CD4-positive, alpha-beta T cell treated with Interleukin-6 at 100 ng/mL for 8 hours (primary cell): Measurements from ENCODE around the gene SDR39U1.
A peak's percentile ranks its signal among the peaks of the same experiment; 100 is the strongest.

Source experiments
- DNase-seq: peaks from one replicate; pipeline ENCODE4 v3.0.0-alpha.2; 2020; ENCODE audit warnings: mixed read lengths, low spot score

SDR39U1 gene

DNA sequence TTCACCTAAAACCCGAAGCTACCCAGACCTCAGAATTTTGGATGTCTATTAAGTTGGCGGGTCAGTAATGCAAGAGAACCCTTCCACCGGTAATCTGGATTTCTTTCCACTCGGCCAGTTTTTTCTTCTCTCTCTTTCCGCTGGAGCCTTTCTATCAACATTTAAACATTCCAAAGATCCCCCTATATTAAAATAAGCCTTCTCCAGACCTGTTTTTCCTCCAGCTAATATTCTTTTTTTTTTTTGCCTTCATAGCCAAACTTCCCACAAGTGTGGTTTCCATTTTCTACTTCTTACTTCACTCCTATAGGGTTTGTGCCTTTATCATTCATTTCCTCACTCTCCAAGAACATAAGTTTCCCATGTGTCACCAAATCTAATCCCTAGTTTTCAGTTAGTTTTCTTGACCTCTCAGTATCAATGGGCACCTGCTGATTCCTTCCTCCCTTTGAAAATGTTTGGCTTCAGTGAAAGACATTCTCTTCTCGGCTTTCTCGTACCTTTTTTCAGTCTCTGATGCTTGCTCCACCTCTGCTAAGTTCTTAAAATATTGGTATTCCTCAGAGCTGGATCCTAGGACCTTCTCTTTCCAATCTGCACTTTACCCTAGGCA is 583 bp upstream of the SDR39U1 start:
- no peak for DNase-seq

DNA sequence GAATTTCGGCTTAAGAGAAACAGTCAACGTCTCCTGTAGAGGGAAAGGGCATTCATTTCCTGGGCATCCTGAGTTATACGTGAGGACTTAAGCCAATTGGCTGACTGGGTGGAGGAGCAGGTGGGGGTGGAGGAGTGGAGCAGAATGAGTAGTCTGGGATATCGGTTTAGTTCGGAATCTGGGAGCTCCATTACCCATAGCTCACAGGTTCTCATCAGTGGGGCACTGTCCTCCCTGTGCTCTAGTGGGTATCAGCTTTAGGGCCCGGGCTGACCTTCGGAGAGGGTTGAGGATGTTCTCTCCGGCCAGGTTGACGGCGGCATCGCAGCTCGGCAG is 704 bp downstream of the SDR39U1 start:
- no peak for DNase-seq

- no peak for DNase-seq
These were observed 1.1 kb downstream of the SDR39U1 start for GRCh38 chr14:24441485-24441884.

- DNase-seq = no peak
These were observed 1.8 kb downstream of the SDR39U1 start for GRCh38 chr14:24440606-24441399.

GRCh38 chr14:24439830-24440605 is 2.6 kb downstream of the SDR39U1 start:
- DNase-seq = no peak

DNA sequence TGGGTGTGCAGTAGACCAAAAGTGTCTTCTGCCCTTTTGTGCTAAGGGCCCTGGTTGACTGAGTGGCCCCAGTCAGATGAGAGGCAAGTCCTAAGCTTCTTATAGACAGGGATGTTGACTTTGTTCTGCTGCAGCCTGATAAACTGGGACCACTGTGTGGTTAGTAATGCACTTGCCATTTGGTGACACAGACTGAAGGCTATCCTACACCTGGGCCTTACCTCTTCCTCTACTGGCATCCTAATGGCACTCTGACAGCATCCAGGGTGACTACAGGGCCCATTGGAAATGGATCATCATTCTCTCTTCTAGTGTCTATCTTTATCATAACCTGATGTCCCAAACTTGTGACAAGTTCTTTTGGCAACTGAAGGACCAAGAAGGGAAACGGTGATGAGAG is 3.3 kb downstream of the SDR39U1 start:
- no peak for DNase-seq

GRCh38 chr14:24438223-24439097 is 4.1 kb downstream of the SDR39U1 start:
- no peak for DNase-seq

DNA sequence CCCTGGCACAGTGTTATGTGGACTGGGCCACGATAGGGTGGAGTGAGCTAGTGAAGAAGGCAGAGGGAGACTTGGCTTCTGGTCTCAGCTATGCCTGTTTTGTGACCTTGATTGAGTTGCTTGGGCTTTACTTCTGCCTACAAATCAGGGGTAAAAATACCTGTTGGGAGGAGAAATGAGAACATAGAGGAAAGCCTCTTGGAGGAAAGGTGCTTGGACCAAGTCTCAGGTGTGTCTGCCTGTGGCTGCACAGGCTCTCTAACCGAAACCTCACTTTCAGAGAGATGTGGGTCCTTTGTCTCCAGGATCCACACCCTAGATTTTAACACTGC is 4.9 kb downstream of the SDR39U1 start:
- DNase-seq = no peak

DNA sequence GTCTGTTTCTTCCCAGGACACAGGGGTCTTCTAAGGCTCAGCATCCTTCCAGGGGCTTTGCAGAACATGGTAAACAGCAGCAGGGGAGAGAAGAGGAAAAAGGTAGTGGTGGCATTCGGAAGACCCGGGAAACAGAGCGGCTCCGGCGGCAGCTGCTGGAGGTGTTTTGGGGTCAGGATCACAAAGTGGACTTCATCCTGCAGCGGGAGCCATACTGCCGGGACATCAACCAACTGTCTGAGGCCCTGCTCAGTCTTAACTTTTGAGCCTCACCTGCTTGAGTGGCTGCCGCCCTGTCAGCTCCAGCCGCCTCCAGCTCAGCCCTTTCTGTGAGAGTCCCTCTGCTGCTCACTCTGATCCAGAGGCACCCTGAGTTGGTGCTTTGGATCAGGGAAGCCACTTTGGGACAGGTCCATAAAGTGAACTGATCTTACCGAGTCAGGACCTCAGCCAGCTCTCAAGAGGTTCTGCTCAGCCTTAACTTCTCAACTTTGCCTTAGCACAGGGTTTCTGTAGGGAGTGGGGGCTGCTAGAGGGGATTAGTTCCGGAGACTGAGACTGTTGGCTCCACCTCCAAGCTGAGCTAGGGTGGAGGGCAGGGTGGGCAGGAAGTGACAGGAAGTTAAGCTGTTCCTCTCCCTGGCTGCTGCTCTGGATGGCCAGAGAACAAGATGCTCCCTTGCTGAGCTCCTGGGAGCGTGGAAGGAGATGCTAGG is 5.4 kb downstream of the SDR39U1 start:
- DNase-seq = no peak

GRCh38 chr14:24436355-24437019 is 6.1 kb downstream of the SDR39U1 start:
- DNase-seq = peak; percentile 56

DNA sequence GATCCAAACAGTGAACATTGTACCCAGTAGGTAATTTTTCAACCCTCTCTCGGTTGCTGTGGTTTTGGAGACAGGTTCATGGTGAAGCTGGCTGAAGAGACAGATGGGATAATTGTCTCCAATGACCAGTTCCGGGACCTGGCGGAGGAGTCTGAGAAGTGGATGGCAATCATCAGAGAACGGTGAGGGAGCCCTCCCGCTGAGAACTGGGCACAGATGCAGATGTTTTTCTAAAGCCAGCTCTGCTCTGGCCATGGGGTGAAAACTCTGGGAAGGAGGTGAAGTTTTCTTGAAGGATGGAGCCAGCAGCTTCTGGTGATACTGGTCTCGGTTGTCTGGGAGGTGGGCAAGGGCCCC is 6.6 kb downstream of the SDR39U1 start:
- DNase-seq = no peak

- no peak for DNase-seq
These were observed 7.3 kb downstream of the SDR39U1 start for GRCh38 chr14:24435192-24435810.

DNA sequence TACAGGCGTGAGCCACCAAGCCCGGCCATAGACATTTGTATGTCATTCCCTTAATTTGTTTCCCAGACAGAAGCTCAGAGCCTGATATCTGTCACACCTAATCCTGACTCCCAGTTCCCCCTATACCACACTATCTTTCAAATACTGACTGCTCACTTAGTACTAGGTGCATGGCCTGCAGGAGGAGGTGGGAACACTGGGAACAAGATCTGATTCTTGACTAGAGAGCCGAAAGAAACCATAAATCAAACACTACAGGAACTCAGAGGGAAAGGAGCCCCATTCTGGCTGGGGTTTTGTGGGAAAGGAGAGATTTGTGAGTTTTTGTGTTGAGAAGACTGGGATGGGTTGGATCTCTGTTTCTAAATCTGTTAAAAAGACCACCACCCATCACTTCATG is 7.9 kb downstream of the SDR39U1 start:
- no peak for DNase-seq

DNA sequence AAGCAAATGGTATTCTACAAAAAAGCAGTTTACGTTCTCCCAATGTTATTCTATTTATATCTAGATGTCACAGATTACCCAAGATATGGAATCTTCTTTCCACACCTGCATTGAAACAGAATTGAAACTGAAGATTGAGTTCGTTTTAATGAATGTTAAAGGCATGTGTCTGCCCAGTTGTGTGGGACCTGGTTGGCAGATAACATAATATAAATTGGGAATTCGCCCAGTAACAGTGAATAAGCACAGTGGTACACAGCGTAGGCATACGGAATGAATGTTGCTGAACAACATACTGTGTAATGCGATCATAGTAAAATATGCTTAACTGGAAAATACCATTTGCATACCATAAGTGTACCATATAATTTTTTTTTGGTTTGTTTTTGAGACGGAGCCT is 8.5 kb downstream of the SDR39U1 start:
- no peak for DNase-seq

GRCh38 chr14:24432259-24433131 is 10.1 kb downstream of the SDR39U1 start:
- DNase-seq = no peak

- peak; percentile 90 for DNase-seq
These were observed 10.9 kb downstream of the SDR39U1 start for GRCh38 chr14:24431569-24432258.

DNA sequence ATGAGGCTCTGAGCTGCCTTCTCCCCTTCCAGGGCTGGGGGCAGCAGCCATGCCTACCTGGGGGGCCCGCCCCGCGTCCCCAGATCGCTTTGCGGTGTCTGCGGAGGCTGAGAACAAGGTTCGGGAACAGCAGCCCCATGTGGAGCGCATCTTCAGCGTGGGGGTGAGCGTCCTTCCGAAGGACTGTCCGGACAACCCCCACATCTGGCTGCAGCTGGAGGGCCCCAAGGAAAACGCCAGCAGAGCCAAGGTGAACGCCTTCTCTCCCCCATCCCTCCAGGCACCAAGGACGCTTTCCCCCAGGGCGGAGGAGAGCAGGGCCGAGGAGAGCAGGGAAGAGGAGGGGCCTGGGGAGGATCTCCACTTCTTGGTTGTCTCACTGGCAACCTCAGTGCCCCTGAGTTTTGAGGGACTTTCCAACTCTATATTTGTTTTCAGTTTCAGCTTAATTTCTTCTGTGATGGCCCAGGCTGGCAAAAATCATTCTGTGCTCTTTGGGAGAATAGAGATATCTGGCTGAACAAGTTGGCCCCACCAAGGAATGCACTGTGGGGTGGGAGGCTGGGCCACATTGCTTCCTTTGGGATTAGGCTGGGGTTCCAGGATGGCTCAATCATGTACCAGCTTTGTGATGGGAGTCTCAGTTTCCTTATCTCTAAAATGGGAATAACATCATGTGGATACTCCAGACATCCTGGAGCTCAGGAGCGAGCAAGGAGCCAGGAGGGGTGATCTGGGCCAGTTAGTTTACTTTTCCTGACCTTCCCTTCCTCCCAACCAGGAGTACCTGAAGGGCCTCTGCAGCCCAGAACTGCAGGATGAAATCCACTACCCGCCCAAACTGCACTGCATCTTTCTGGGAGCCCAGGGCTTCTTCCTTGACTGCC is 11.7 kb downstream of the SDR39U1 start:
- peak; percentile 72 for DNase-seq

- DNase-seq = peak; percentile 41
These were observed 12.4 kb downstream of the SDR39U1 start for GRCh38 chr14:24430143-24430681.
